A549 (cell line): Measurements from ENCODE around the gene AFF1. TPM values are rescaled to one million over a fixed set of nuclear protein-coding genes. Genes with fewer than 3 reads are reported as not detected.

Experiments
- ATAC-seq, 2 experiments: fragments of 200-7000 bp in 1 of 2; fragments of >200 bp in 1 of 2; cut with Nextera tagmentation in 1 of 2; cut with Tn5 transposase in 1 of 2; 3 replicates each; pipeline versions ENCODE4 v1.8.0 to v1.9.1; 2018 to 2020; ENCODE audit warnings: mild to moderate bottlenecking in 1 of 2, moderate library complexity in 1 of 2
- CTCF ChIA-PET: fragments of 300-600 bp; sonication (Branson Sonifier 250); formaldehyde crosslinking; extraction: SDS; loops from one replicate; lab custom pipeline; 2021; ENCODE audit warnings: antibody characterized with exemption, inconsistent platforms; lab: Yijun Ruan, JAX
- POLR2A ChIA-PET: fragments of 350-600 bp; formaldehyde crosslinking; extraction: SDS; loops from one replicate; lab custom pipeline; 2021; ENCODE audit warnings: antibody characterized with exemption, inconsistent platforms; lab: Yijun Ruan, JAX
- DNase-seq, 2 experiments: peaks; one replicate each; pipeline versions ENCODE4 v3.0.0 to v3.0.0-alpha.2; 2011 to 2016; ENCODE audit warnings: low read depth in 1 of 2, low spot score in 1 of 2
- FAIRE-seq: peaks from 2 replicates; lab custom pipeline; 2011; peaks lifted over from hg19 to GRCh38; lab: Jason Lieb, UNC
- H3K27ac ChIP-seq, 2 experiments: fragments of >200 bp; sonication (Bioruptor Twin); formaldehyde crosslinking; 3 replicates each; pipeline ENCODE4 v1.5.1; 2016 to 2017
- H3K4me1 ChIP-seq: fragments of >200 bp; sonication (Bioruptor Twin); formaldehyde crosslinking; 3 replicates; pipeline ENCODE4 v1.6.1; 2016
- H3K4me2 ChIP-seq: fragments of >200 bp; sonication (Bioruptor Twin); formaldehyde crosslinking; 3 replicates; pipeline ENCODE4 v1.6.1; 2016
- H3K4me3 ChIP-seq: fragments of >200 bp; sonication (Bioruptor Twin); formaldehyde crosslinking; 3 replicates; pipeline ENCODE4 v1.5.1; 2016
- H3K9me3 ChIP-seq: fragments of >200 bp; sonication (Bioruptor Twin); formaldehyde crosslinking; 3 replicates; pipeline ENCODE4 v1.6.1; 2016
- BCL3 ChIP-seq: fragments of >200 bp; sonication (Bioruptor Twin); formaldehyde crosslinking; IDR thresholded peaks from 3 replicates; pipeline ENCODE4 v1.6.1; 2016
- CHD2 ChIP-seq: fragments of 150-350 bp; IDR thresholded peaks from 2 replicates; pipeline ENCODE4 v1.6.1; 2014; ENCODE audit warnings: low read length; ENCODE audit not compliant: partially characterized antibody
- CHD4 ChIP-seq: fragments of 200-600 bp; sonication (generic); IDR thresholded peaks from 2 replicates; pipeline ENCODE4 v1.6.1; 2016; ENCODE audit warnings: antibody characterized with exemption, mild to moderate bottlenecking, borderline replicate concordance
- CTCF ChIP-seq: fragments of >200 bp; sonication (Bioruptor Twin); formaldehyde crosslinking; IDR thresholded peaks from 3 replicates; pipeline ENCODE4 v1.5.1; 2016
- EHMT2 ChIP-seq: fragments of 200-600 bp; sonication (generic); IDR thresholded peaks from 2 replicates; pipeline ENCODE4 v1.6.1; 2016; ENCODE audit warnings: antibody characterized with exemption, low read depth, mild to moderate bottlenecking, moderate library complexity
- EP300 ChIP-seq, 2 experiments: fragments of >200 bp; sonication (Bioruptor Twin); formaldehyde crosslinking; IDR thresholded peaks; 2 replicates in 1 of 2; 3 replicates in 1 of 2; pipeline ENCODE4 v1.6.1; 2016 to 2017
- FOSL2 ChIP-seq, 2 experiments: fragments of 450-650 bp in 1 of 2; fragments of >200 bp in 1 of 2; sonication (Bioruptor Twin) in 1 of 2; formaldehyde crosslinking; IDR thresholded peaks; 2 replicates each; pipeline versions ENCODE4 v1.5.0 to v1.6.1; 2016 to 2020; ENCODE audit warnings: mild to moderate bottlenecking in 1 of 2, moderate library complexity in 1 of 2
- HEYL ChIP-seq: fragments of 250-450 bp; sonication (Bioruptor Pico); IDR thresholded peaks from 2 replicates; pipeline ENCODE4 v1.8.0; 2021; ENCODE audit warnings: mild to moderate bottlenecking, moderate library complexity
- JUNB ChIP-seq: fragments of >200 bp; sonication (Bioruptor Twin); formaldehyde crosslinking; IDR thresholded peaks from 2 replicates; pipeline ENCODE4 v1.6.1; 2016
- KDM1A ChIP-seq: fragments of 200-600 bp; sonication (generic); IDR thresholded peaks from 2 replicates; pipeline ENCODE4 v1.6.1; 2016; ENCODE audit warnings: low read depth, mild to moderate bottlenecking
- KDM5A ChIP-seq: fragments of 200-600 bp; sonication (generic); IDR thresholded peaks from 2 replicates; pipeline ENCODE4 v1.6.1; 2016; ENCODE audit warnings: antibody characterized with exemption, mild to moderate bottlenecking
- MAFK ChIP-seq: fragments of 450-650 bp; IDR thresholded peaks from 2 replicates; pipeline ENCODE4 v1.6.1; 2014; ENCODE audit not compliant: partially characterized antibody
- MYC ChIP-seq: IDR thresholded peaks from 2 replicates; pipeline ENCODE4 v1.6.1; 2012; ENCODE audit warnings: mild to moderate bottlenecking, inconsistent platforms, low read length, improper control_type of control experiment, borderline replicate concordance
- NPAS2 ChIP-seq: fragments of 250-450 bp; sonication (Bioruptor Pico); IDR thresholded peaks from 2 replicates; pipeline ENCODE4 v1.8.0; 2022; ENCODE audit warnings: mild to moderate bottlenecking, moderate library complexity, borderline replicate concordance
- NR3C1 ChIP-seq: fragments of >200 bp; sonication (Bioruptor Twin); formaldehyde crosslinking; IDR thresholded peaks from 3 replicates; pipeline ENCODE4 v1.6.1; 2017
- PBX3 ChIP-seq: IDR thresholded peaks from 2 replicates; pipeline ENCODE4 v1.6.1; 2012
- POLR2A ChIP-seq: IDR thresholded peaks from 2 replicates; pipeline ENCODE4 v1.6.1; 2012; ENCODE audit warnings: mild to moderate bottlenecking, low read length
- RARB ChIP-seq: fragments of 250-450 bp; sonication (Bioruptor Pico); IDR thresholded peaks from 2 replicates; pipeline ENCODE4 v1.8.0; 2021; ENCODE audit warnings: mild to moderate bottlenecking, moderate library complexity
- RFX5 ChIP-seq: fragments of 450-650 bp; IDR thresholded peaks from 2 replicates; pipeline ENCODE4 v1.7.1; 2014; ENCODE audit warnings: antibody characterized with exemption, mild to moderate bottlenecking, moderate library complexity
- SREBF2 ChIP-seq: fragments of 450-650 bp; IDR thresholded peaks from 2 replicates; pipeline ENCODE4 v1.6.1; 2014; ENCODE audit warnings: mild to moderate bottlenecking, moderate library complexity
- USF2 ChIP-seq: fragments of 450-650 bp; IDR thresholded peaks from 2 replicates; pipeline ENCODE4 v1.6.1; 2014; ENCODE audit warnings: antibody characterized with exemption
- ZNF302 ChIP-seq: fragments of 250-450 bp; sonication (Bioruptor Pico); IDR thresholded peaks from 2 replicates; pipeline ENCODE4 v1.9.0; 2021; ENCODE audit warnings: inconsistent platforms, mild to moderate bottlenecking, moderate library complexity
- ZSCAN20 ChIP-seq: fragments of 250-450 bp; sonication (Bioruptor Pico); IDR thresholded peaks from 2 replicates; pipeline ENCODE4 v1.8.0; 2022; ENCODE audit warnings: mild to moderate bottlenecking, moderate library complexity
- WGBS: methylation state at CpG from one replicate; pipeline ENCODE4 v1.1.6; 2017; ENCODE audit errors: missing lambda C conversion rate; 5-methylcytosine and 5-hydroxymethylcytosine counted together
- polyA plus RNA-seq, 4 experiments: library from polyadenylated mRNA; depleted of rRNA in 3 of 4; stranded (reverse); fragments of >200 nt; fragmentation: RNase III in 1 of 4; extraction: RNeasy Plus Mini Kit Qiagen cat#74134 plus additional on column Dnase treatment in 1 of 4; gene quantifications; 2 replicates in 3 of 4; 3 replicates in 1 of 4; pipeline ENCODE4 v1.2.3, GENCODE V29; 2011 to 2017

AFF1 gene
- polyA plus RNA-seq, 2 of the 4 experiments (the other 2 are of a cell fraction) = 13.7 to 15.4 TPM

DNA sequence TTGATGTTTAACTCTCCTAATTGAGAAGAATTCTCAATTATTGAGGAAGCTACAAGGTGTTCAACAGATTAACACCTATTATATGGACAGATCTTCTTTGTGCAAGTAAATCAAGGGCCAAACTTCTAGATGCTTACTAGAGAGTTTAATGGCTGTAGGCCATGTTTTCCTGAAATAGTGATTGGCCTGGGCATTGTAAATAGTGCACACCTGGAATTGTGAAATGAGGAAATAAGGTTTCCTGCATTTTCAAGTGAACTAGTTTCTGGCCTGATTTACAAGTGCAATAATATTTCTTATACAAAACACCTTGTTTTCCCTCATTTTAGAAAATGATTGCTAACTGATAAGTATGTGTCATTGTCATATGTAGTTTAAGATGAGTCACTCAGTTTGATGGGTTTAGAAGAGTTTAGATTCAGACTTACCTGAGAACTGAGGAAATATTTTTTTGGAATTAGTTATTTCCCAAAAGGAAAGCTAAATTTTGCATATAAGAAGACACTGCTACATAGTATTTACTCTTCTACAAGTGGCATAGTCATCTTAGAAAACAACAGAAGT is 21.2 kb downstream of the AFF1 start:
- no peak for DNase-seq
- TF ChIP-seq NPAS2 (CRISPR knock-in tag) (no peak), JUNB (no peak), FOSL2 (IDR thresholded peaks at IDR 0.05) (no peak), FOSL2 (CRISPR knock-in tag; IDR thresholded peaks at IDR 0.05) (peak; percentile 49; the same call in 1 of the 2 replicates)
- ATAC-seq = no peak
- no peaks in the 10 kb centered on the region for H3K9me3 ChIP-seq
- no peak overlapping the region for H3K4me2 ChIP-seq
- POLR2A ChIA-PET = no interaction called here
- CTCF ChIA-PET = no interaction called here
- no peak overlapping the region for H3K27ac ChIP-seq
- H3K4me1 ChIP-seq = peaks cover 45% of the 10 kb centered on the region
- no peak for FAIRE-seq
- H3K4me3 ChIP-seq = no peak overlapping the region

GRCh38 chr4:86957215-86957614 is 22.4 kb downstream of the AFF1 start:
- H3K9me3 ChIP-seq = no peaks in the 10 kb centered on the region
- H3K4me2 ChIP-seq = no peak overlapping the region
- 93% methylated on average over 1 of the region's 1 CpG for WGBS
- ATAC-seq (no peak), FAIRE-seq (no peak), DNase-seq (no peak)
- TF ChIP-seq MAFK (no peak), POLR2A (no peak), RFX5 (no peak), CTCF (no peak), CHD2 (no peak), NR3C1 (no peak), RARB (no peak), USF2 (no peak), KDM1A (no peak)
- H3K4me1 ChIP-seq = peaks cover 57% of the 10 kb centered on the region
- no peak overlapping the region for H3K27ac ChIP-seq
- ChIA-PET POLR2A (no interaction called here), CTCF (no interaction called here)
- no peak overlapping the region for H3K4me3 ChIP-seq

DNA sequence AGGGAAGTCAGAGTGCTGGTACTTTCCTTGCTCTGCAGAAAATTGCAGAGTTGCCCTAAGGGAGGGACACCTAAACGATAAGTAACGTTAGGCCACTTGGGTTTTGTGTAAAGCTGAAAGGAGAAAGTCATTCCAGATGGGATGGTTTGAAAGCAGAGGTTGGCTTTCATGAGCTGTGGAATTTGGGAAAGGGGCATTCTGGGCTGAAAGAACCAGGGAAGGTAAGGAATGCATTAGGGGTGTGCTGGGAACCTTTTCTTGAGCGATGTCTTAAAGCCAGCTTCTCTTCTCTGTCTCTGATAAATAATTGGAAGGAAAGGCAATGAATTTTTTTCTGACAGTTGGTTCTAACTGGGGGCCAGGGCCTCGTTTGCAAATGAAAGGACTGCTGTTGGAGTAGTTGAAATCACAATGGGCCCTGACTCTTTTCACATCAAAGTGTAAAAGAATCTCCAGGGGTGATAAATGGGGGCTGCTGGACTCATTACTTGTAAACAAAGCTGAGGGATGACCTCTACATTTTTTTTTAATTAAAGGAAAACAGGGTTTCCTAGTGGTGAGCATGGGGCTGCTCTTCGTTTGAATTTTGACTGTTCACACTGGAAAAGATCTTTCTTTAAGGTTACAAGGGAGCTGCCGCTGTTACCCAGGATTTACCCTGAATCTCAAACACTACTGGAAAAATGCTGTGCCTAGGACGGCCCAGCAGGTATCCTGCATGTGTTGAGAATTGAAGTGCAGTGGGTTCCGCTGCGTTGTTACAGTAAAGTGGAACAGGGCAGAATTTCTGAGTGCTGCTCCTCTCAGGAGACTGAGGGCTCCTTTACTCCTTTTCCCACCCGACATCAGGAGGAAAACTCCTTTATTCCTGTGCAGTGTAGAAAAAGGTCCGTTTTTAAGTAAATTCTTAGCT is 25.0 kb downstream of the AFF1 start:
- H3K4me3 ChIP-seq = no peak overlapping the region
- CTCF ChIA-PET = interaction anchor here (0.6 to 2.0 kb wide), 4 partner anchors 8 to 62 kb away, joined by 3 to 6 read pairs (median 4); no protein-coding TSS in a partner anchor
- peaks cover 76% of the 10 kb centered on the region for H3K4me1 ChIP-seq
- H3K4me2 ChIP-seq = peak overlapping the region; percentile 51
- no peak for TF ChIP-seq BCL3
- TF ChIP-seq POLR2A = no peak
- no peak for TF ChIP-seq MAFK
- no peak for TF ChIP-seq CHD2
- TF ChIP-seq JUNB = no peak
- no peak for TF ChIP-seq FOSL2 (IDR thresholded peaks at IDR 0.05)
- TF ChIP-seq FOSL2 (CRISPR knock-in tag; IDR thresholded peaks at IDR 0.05) = no peak
- TF ChIP-seq USF2 = no peak
- no peak for TF ChIP-seq MYC
- no peak for TF ChIP-seq HEYL
- TF ChIP-seq PBX3 = no peak
- no peak for TF ChIP-seq RFX5
- TF ChIP-seq ZNF302 (CRISPR knock-in tag) = no peak
- no peak for TF ChIP-seq EHMT2
- no peak for TF ChIP-seq KDM1A
- no peak for TF ChIP-seq SREBF2
- no peak for TF ChIP-seq KDM5A
- TF ChIP-seq CHD4 = no peak
- TF ChIP-seq ZSCAN20 (CRISPR knock-in tag) = no peak
- TF ChIP-seq EP300 (IDR thresholded peaks at IDR 0.05) = no peak
- TF ChIP-seq, all 56 proteins: peak for 0
- DNase-seq (no peak), ATAC-seq (no peak), FAIRE-seq (no peak)
- WGBS = 68% methylated on average over 11 of the region's 11 CpGs
- Histone ChIP-seq H3K9me3 (no peaks in the 10 kb centered on the region), H3K27ac (peak overlapping the region in 1 of 2 experiments; percentile 27; a peak in 1 of 6 replicates)
- POLR2A ChIA-PET = no interaction called here
